ENCODE results near the gene PTPRN2. TPM values are rescaled to one million over a fixed set of nuclear protein-coding genes. Genes with fewer than 3 reads are reported as not detected.

Gene PTPRN2
- total and polyA plus RNA-seq, 2 donors (not counting 3 experiments of a cell fraction or from before 2014, with no cell fraction given) = 0.62 to 0.88 TPM

- Histone ChIP-seq H3K4me2 (ENCODE audit: insufficient read depth, low read length) (no peak overlapping the region), H2AFZ (ENCODE audit: low read depth, low read length) (no peak overlapping the region), H3K4me3 (replicated peaks in 1 of 3; ENCODE audit: insufficient read depth in 1 of 3, low read depth in 1 of 3, low read length in 3 of 3) (no peak overlapping the region), H3K27me3 (ENCODE audit: control insufficient read depth in 2 of 2, insufficient read depth in 2 of 2, low read length in 2 of 2) (no peaks in the 10 kb centered on the region), H3K79me2 (ENCODE audit: control insufficient read depth, insufficient read depth, low read length) (no peaks in the 10 kb centered on the region), H4K20me1 (replicated peaks; ENCODE audit: control insufficient read depth, extremely low read depth, insufficient read depth, low read length) (no peaks in the 10 kb centered on the region), H3K36me3 (ENCODE audit: control insufficient read depth in 2 of 2, extremely low read depth in 1 of 2, insufficient read depth in 2 of 2, low read length in 2 of 2) (no peaks in the 10 kb centered on the region), H3K4me1 (ENCODE audit: control insufficient read depth, extremely low read depth, insufficient read depth, low read length) (no peaks in the 10 kb centered on the region), H3K9me1 (replicated peaks; ENCODE audit: control insufficient read depth, extremely low read depth, insufficient read depth, low read length) (no peaks in the 10 kb centered on the region), H3K27ac (ENCODE audit: insufficient read depth, low read depth, low read length) (no peak overlapping the region), H3K9me3 (replicated peaks; ENCODE audit: control insufficient read depth, insufficient read depth, low read length) (peaks cover 19% of the 10 kb centered on the region), H3K9ac (replicated peaks; ENCODE audit: extremely low read depth, insufficient read depth, low read length) (no peak overlapping the region)
- POLR2A ChIA-PET = no interaction called here
- no TSS peak for BruUV-seq (replicated peaks)
- DNase-seq (ENCODE audit: low read depth, low spot score) (no peak), FAIRE-seq (no peak)
- dilution Hi-C loops (cut with MboI; ENCODE audit: extremely low pct_ligation_motif_present, low sequenced_read_pairs) = no loop called here
- TF ChIP-seq EZH2 (IDR thresholded peaks at IDR 0.05; ENCODE audit: borderline replicate concordance, low read depth, low read length, severe bottlenecking) (no peak), POLR2AphosphoS5 (IDR thresholded peaks at IDR 0.05; ENCODE audit: insufficient read depth, low read depth, low read length) (no peak), MYC (IDR thresholded peaks at IDR 0.05; ENCODE audit: low read depth, low read length) (no peak), FOS (IDR thresholded peaks at IDR 0.05; ENCODE audit: borderline replicate concordance, insufficient read depth, low read length) (no peak), GATA2 (IDR thresholded peaks at IDR 0.05; ENCODE audit: insufficient read depth, insufficient read length, low read depth, low read length) (no peak), CTCF (IDR thresholded peaks at IDR 0.05; ENCODE audit: extremely low read depth in 1 of 2, insufficient read depth in 1 of 2, low read depth in 1 of 2, low read length in 2 of 2) (no peak), MAX (IDR thresholded peaks at IDR 0.05; ENCODE audit: insufficient read depth, insufficient read length) (no peak), JUN (IDR thresholded peaks at IDR 0.05; ENCODE audit: borderline replicate concordance, insufficient read depth, insufficient read length, low read depth) (no peak), POLR2A (IDR thresholded peaks at IDR 0.05; ENCODE audit: low read depth, low read length) (no peak)
- CTCF ChIA-PET = no interaction called here
- intact Hi-C loops (cut with micrococcal nuclease) = no loop called here
Measured at GRCh38 chr7:158114056-158114850, 473.4 kb downstream of the PTPRN2 start.

Data from endothelial cell of umbilical vein (primary cell).